ENCODE results near the gene CPT2. TPM values are rescaled to one million over a fixed set of nuclear protein-coding genes. Genes with fewer than 3 reads are reported as not detected.
A peak's percentile ranks its signal among the peaks of the same experiment; 100 is the strongest.
"Not testable (repeated sequence)": the region's sequence is repeated elsewhere in the genome, so short reads cannot be mapped to it uniquely, and the experiment has no call there.

Gene CPT2
- total RNA-seq, 1 experiment from 2014 or later, result 14.4 TPM

DNA sequence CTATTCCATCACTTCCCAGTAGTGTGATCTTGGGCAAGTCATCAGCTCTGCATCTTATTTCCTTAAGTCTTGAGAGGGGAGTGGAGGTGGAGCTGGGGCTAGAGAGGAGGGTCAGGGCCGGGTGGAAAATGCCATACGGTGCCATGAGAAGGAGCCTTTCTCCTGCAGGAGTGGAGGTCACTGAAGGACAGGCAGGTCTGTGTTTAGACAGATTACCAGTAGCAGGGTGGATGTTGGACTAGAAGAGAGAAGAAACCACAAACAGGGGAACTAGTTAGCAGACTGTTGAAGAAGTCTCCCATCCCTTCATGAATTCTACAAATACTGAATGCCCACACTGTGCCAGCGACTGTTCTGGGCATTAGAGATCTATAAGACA lies 13.9 kb upstream of the CPT2 start:
- no peak overlapping the region for H3K27ac Mint-ChIP-seq (ENCODE audit: unreplicated experiment)
- CTCF ChIA-PET, result no interaction called here
- no peaks in the 10 kb centered on the region for H3K9me3 ChIP-seq
- no peaks in the 10 kb centered on the region for H3K36me3 Mint-ChIP-seq (ENCODE audit: insufficient read depth, unreplicated experiment)
- DNase-seq, result no peak
- no peaks in the 10 kb centered on the region for H3K4me1 Mint-ChIP-seq (ENCODE audit: low read depth, unreplicated experiment)
- BruUV-seq (replicated peaks), result no TSS peak
- peaks cover 33% of the 10 kb centered on the region for H3K4me1 ChIP-seq
- POLR2A ChIA-PET, result no interaction called here
- no peaks in the 10 kb centered on the region for H3K36me3 ChIP-seq (ENCODE audit: control insufficient read depth, insufficient read depth, low read length)
- H3K4me3 ChIP-seq (ENCODE audit: low read depth, low read length), result no peak overlapping the region
- intact Hi-C loops (cut with micrococcal nuclease; ENCODE audit: unreplicated experiment), result loop anchor here (1.0 to 5.0 kb wide), 6 partner anchors 14 to 475 kb away; partner anchors contain the start of genes CPT2, SCP2 and ZYG11A
- H3K27me3 ChIP-seq (replicated peaks; ENCODE audit: control insufficient read depth, insufficient read depth, low read length), result no peaks in the 10 kb centered on the region
- H3K9me3 Mint-ChIP-seq (ENCODE audit: unreplicated experiment), result no peaks in the 10 kb centered on the region
- no peaks in the 10 kb centered on the region for H3K27me3 Mint-ChIP-seq (ENCODE audit: insufficient read depth, unreplicated experiment)
- H3K4me3 Mint-ChIP-seq (ENCODE audit: unreplicated experiment), result no peak overlapping the region
- TF ChIP-seq, protein P1, sequence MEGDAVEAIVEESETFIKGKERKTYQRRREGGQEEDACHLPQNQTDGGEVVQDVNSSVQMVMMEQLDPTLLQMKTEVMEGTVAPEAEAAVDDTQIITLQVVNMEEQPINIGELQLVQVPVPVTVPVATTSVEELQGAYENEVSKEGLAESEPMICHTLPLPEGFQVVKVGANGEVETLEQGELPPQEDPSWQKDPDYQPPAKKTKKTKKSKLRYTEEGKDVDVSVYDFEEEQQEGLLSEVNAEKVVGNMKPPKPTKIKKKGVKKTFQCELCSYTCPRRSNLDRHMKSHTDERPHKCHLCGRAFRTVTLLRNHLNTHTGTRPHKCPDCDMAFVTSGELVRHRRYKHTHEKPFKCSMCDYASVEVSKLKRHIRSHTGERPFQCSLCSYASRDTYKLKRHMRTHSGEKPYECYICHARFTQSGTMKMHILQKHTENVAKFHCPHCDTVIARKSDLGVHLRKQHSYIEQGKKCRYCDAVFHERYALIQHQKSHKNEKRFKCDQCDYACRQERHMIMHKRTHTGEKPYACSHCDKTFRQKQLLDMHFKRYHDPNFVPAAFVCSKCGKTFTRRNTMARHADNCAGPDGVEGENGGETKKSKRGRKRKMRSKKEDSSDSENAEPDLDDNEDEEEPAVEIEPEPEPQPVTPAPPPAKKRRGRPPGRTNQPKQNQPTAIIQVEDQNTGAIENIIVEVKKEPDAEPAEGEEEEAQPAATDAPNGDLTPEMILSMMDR (IDR thresholded peaks at IDR 0.05; ENCODE audit: insufficient read depth in 1 of 2, low read depth in 1 of 2, low read length in 1 of 2, severe bottlenecking in 1 of 2, unreplicated experiment in 1 of 2), result no peak

DNA sequence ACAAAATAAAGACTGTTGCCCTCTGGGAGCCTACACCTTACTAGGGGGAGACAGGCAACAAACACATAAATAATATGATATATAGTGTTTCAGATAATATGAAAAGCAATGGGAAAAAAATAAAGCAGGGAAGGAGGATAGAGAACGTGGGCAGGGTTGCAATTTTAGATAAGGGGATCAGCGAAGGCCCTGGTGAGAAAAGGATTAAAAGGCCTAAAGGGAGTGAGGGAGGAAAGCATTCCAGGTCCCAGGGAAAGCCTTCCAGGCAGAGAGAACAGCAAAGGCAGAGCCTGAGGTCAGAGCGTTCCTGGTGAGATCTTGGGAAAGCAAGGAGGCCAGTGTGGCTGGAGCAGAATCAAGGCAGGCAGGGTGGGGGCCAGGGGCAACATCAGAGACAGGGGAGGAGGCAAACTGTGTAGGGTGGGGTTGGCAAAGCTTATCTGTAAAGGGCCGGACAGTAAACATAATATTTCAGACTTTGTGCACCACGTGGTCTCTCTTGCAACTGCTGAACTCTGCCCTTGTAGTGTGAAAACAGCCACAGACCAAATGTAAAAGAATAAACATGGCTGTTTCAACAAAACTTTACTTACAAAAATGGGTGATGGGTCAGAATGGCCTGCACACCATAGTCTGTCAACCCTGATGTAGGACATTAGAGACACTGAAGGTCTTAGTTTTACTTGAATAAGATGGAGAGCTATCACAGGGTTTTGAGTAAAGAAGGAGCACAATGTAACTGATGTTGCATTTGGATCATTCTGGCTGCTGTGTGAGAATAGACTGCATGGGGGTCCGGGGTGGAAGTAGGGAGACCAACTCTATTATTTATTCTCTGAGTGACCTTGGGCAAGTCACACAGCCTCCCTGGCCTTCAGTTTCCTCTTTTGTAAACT lies 13.3 kb upstream of the CPT2 start:
- intact Hi-C loops (cut with micrococcal nuclease; ENCODE audit: unreplicated experiment), result loop anchor here (1.0 to 5.0 kb wide), 6 partner anchors 13 to 476 kb away; partner anchors contain the start of genes CPT2, SCP2 and ZYG11A
- H3K27me3 Mint-ChIP-seq (ENCODE audit: insufficient read depth, unreplicated experiment), result no peaks in the 10 kb centered on the region
- no peaks in the 10 kb centered on the region for H3K9me3 Mint-ChIP-seq (ENCODE audit: unreplicated experiment)
- ChIA-PET POLR2A (no interaction called here), CTCF (interaction anchor here (0.6 kb wide), 2 partner anchors 162 to 445 kb away, joined by 3 to 4 read pairs; no protein-coding TSS in a partner anchor)
- DNase-seq, result peak; percentile 81 to 91
- BruUV-seq (replicated peaks), result no TSS peak
- Histone ChIP-seq H3K36me3 (ENCODE audit: control insufficient read depth, insufficient read depth, low read length) (no peaks in the 10 kb centered on the region), H3K9me3 (no peaks in the 10 kb centered on the region), H3K27me3 (replicated peaks; ENCODE audit: control insufficient read depth, insufficient read depth, low read length) (no peaks in the 10 kb centered on the region), H3K4me1 (peaks cover 33% of the 10 kb centered on the region), H3K4me3 (ENCODE audit: low read depth, low read length) (no peak overlapping the region)
- no peaks in the 10 kb centered on the region for H3K4me1 Mint-ChIP-seq (ENCODE audit: low read depth, unreplicated experiment)
- H3K36me3 Mint-ChIP-seq (ENCODE audit: insufficient read depth, unreplicated experiment), result no peaks in the 10 kb centered on the region
- H3K4me3 Mint-ChIP-seq (ENCODE audit: unreplicated experiment), result no peak overlapping the region
- TF ChIP-seq, protein P1 (IDR thresholded peaks at IDR 0.05; ENCODE audit: insufficient read depth in 1 of 2, low read depth in 1 of 2, low read length in 1 of 2, severe bottlenecking in 1 of 2, unreplicated experiment in 1 of 2), result no peak
- H3K27ac Mint-ChIP-seq (ENCODE audit: unreplicated experiment), result no peak overlapping the region

DNA sequence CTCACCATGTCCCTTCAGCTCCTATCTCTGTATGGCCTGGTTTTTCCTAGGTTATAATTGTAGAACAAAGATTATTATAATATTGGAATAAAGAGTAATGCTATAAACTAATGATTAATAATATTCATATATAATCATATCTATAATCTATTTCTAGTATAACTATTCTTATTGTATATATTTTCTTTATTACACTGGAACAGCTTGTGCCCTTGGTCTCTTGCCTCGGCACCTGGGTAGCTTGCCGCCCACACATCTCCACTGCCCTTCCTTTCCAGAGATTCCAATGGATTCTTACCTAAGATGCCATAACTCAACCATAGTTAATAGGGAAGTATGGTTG lies 10.7 kb upstream of the CPT2 start:
- H3K4me3 ChIP-seq (ENCODE audit: low read depth, low read length); BruUV-seq (replicated peaks); H3K27me3 ChIP-seq (replicated peaks; ENCODE audit: control insufficient read depth, insufficient read depth, low read length); DNase-seq; POLR2A ChIA-PET; H3K9me3 Mint-ChIP-seq (ENCODE audit: unreplicated experiment); H3K27ac Mint-ChIP-seq (ENCODE audit: unreplicated experiment); H3K36me3 ChIP-seq (ENCODE audit: control insufficient read depth, insufficient read depth, low read length); H3K27me3 Mint-ChIP-seq (ENCODE audit: insufficient read depth, unreplicated experiment); H3K4me1 Mint-ChIP-seq (ENCODE audit: low read depth, unreplicated experiment); H3K36me3 Mint-ChIP-seq (ENCODE audit: insufficient read depth, unreplicated experiment); H3K4me3 Mint-ChIP-seq (ENCODE audit: unreplicated experiment); H3K9me3 ChIP-seq; intact Hi-C loops (cut with micrococcal nuclease; ENCODE audit: unreplicated experiment): not testable (repeated sequence)
- CTCF ChIA-PET, result interaction anchor here (0.6 to 0.7 kb wide), 2 partner anchors 10 to 259 kb away, joined by 4 to 6 read pairs; partner anchors contain the start of gene SCP2
- H3K4me1 ChIP-seq, result peaks cover 29% of the 10 kb centered on the region
